ENCODE results near the gene RPL3. TPM values are rescaled to one million over a fixed set of nuclear protein-coding genes. Genes with fewer than 3 reads are reported as not detected.

Gene RPL3
- total and polyA plus RNA-seq, 8 donors, result 1,199 to 2,659 (median 1,706) TPM

GRCh38 chr22:39283322-39284141 lies 35.9 kb downstream of the RPL3 start:
- FAIRE-seq, result no peak
- peak in 3 of 4 donors; percentile 27 to 47 (median 36) for ATAC-seq
- Histone ChIP-seq H3K27me3 (no peaks in the 10 kb centered on the region), H3K9me3 (no peaks in the 10 kb centered on the region), H3K4me1 (no peaks in the 10 kb centered on the region), H3K4me3 (no peak overlapping the region), H3K36me3 (no peaks in the 10 kb centered on the region), H3K27ac (peak overlapping the region in 2 of 4 donors; percentile 26 to 36)
- 84 to 85% methylated on average over 27 of the region's 27 CpGs for WGBS, 2 donors
- intact Hi-C loops (cut with DNase I), result no loop called here
- DNase-seq, result peak in 1 of 6 donors; percentile 74
- TF ChIP-seq CTCF (IDR thresholded peaks at IDR 0.05), result no peak

GRCh38 chr22:39282645-39283321 lies 36.6 kb downstream of the RPL3 start:
- Histone ChIP-seq H3K4me1 (no peaks in the 10 kb centered on the region), H3K36me3 (no peaks in the 10 kb centered on the region), H3K4me3 (no peak overlapping the region), H3K27me3 (no peaks in the 10 kb centered on the region), H3K27ac (peak overlapping the region in 1 of 4 donors; percentile 36), H3K9me3 (no peaks in the 10 kb centered on the region)
- intact Hi-C loops (cut with DNase I), result no loop called here
- 84 to 89% methylated on average over 9 of the region's 9 CpGs for WGBS, 2 donors
- ATAC-seq (peak in 3 of 4 donors; percentile 8 to 15 (median 14)), DNase-seq (no peak), FAIRE-seq (no peak)
- no peak for TF ChIP-seq CTCF (IDR thresholded peaks at IDR 0.05)

- Histone ChIP-seq H3K27ac (no peak overlapping the region), H3K4me3 (no peak overlapping the region), H3K36me3 (no peaks in the 10 kb centered on the region), H3K27me3 (no peaks in the 10 kb centered on the region), H3K9me3 (no peaks in the 10 kb centered on the region), H3K4me1 (peaks cover 0 to 2% (median 0%) of the 10 kb centered on the region in 3 donors)
- intact Hi-C loops (cut with DNase I), result no loop called here
- FAIRE-seq, result no peak
- 87 to 90% methylated on average over 6 of the region's 6 CpGs for WGBS, 2 donors
- no peak for ATAC-seq
- no peak for DNase-seq
- TF ChIP-seq CTCF (IDR thresholded peaks at IDR 0.05), result no peak
These were observed 38.3 kb downstream of the RPL3 start for GRCh38 chr22:39281126-39281525.

- Histone ChIP-seq H3K4me3 (no peak overlapping the region), H3K27me3 (no peaks in the 10 kb centered on the region), H3K9me3 (no peaks in the 10 kb centered on the region), H3K4me1 (peaks cover 0 to 7% (median 0%) of the 10 kb centered on the region in 3 donors), H3K36me3 (no peaks in the 10 kb centered on the region), H3K27ac (no peak overlapping the region)
- intact Hi-C loops (cut with DNase I), result no loop called here
- 92 to 94% methylated on average over 7 of the region's 7 CpGs for WGBS, 2 donors
- FAIRE-seq (no peak), DNase-seq (peak in 1 of 6 donors; percentile 32), ATAC-seq (no peak)
- no peak for TF ChIP-seq CTCF (IDR thresholded peaks at IDR 0.05)
These were observed 39.2 kb downstream of the RPL3 start for GRCh38 chr22:39280250-39280649.

Data from pancreas (tissue), 10 donors.